Myometrial cell (primary cell): ENCODE measurements around the gene RCN2. TPM values are rescaled to one million over a fixed set of nuclear protein-coding genes. Genes with fewer than 3 reads are reported as not detected.

ENCODE experiments used
- total RNA-seq: library from RNA; depleted of rRNA; stranded (reverse); fragments of >200 nt; gene quantifications from 2 replicates; pipeline ENCODE4 v1.2.3, GENCODE V29; 2015

The RCN2 gene
- 51.3 and 96.2 TPM in 2 replicates for total RNA-seq

GRCh38 chr15:76931397-76932134, at the start of gene RCN2:
Gene RCN2, plus strand, starts transcription at chr15:76931749. Its CDS starts 93 bp downstream, at chr15:76931842.

GRCh38 chr15:76905013-76905839, 26.3 kb upstream of the RCN2 start, which contains the start of gene SCAPER:
Gene SCAPER, minus strand, starts transcription at chr15:76905340. Its CDS starts 21,523 bp downstream, at chr15:76883817.

GRCh38 chr15:76994971-76995945, 63.7 kb downstream of the RCN2 start, which contains the start of gene PSTPIP1:
Gene PSTPIP1, plus strand, starts transcription at chr15:76995126. Its CDS starts 448 bp downstream, at chr15:76995574.

Other genes with a start within 250 kb of the RCN2 start
- gene SCAPER, start 26.4 kb upstream of the RCN2 start, total RNA-seq, result 5.8 and 8.6 TPM in 2 replicates
- 0.18 TPM in 1 of 2 replicates, not detected in the other for gene PSTPIP1, start 63.4 kb downstream of the RCN2 start, total RNA-seq
- 175 and 189 TPM in 2 replicates for gene TSPAN3, start 139.4 kb downstream of the RCN2 start, total RNA-seq